Neural progenitor cell (in vitro differentiated cells): ENCODE measurements around the gene CASP6.

Experiments used
- CTCF ChIP-seq: fragments of 200-600 bp; sonication (generic); IDR thresholded peaks from 2 replicates; pipeline ENCODE4 v1.5.1; 2017; ENCODE audit warnings: antibody characterized with exemption, mild to moderate bottlenecking
- EZH2 ChIP-seq: fragments of 200-600 bp; sonication (generic); IDR thresholded peaks from 2 replicates; pipeline ENCODE4 v1.6.1; 2017; ENCODE audit warnings: antibody characterized with exemption, mild to moderate bottlenecking, moderate library complexity
- EZH2phosphoT487 ChIP-seq: fragments of 200-600 bp; sonication (generic); IDR thresholded peaks from 2 replicates; pipeline ENCODE4 v1.6.1; 2017; ENCODE audit warnings: antibody characterized with exemption

GRCh38 chr4:109662116-109662515 is 41.1 kb downstream of the CASP6 start:
- no peak for TF ChIP-seq CTCF
- no peak for TF ChIP-seq EZH2
- TF ChIP-seq EZH2phosphoT487 = no peak
